HepG2 (cell line): Measurements from ENCODE around the gene ZFAND3. TPM values are rescaled to one million over a fixed set of nuclear protein-coding genes. Genes with fewer than 3 reads are reported as not detected.
A peak's percentile ranks its signal among the peaks of the same experiment; 100 is the strongest.

Experiments used
- ATAC-seq: fragments of 200-7000 bp; cut with Tn5 transposase; 3 replicates; pipeline ENCODE4 v1.9.1; 2020; ENCODE audit warnings: mild to moderate bottlenecking, moderate library complexity
- BruUV-seq: library from RNA; stranded (reverse); fragments of 400-500 nt; replicated peaks from 2 replicates; lab custom pipeline; 2021; lab: Mats Ljungman, UMichigan
- CTCF ChIA-PET: fragments of 300-600 bp; formaldehyde crosslinking; extraction: SDS; loops from one replicate; lab custom pipeline; 2021; ENCODE audit warnings: low total read pairs, inconsistent platforms, low intra/inter-chr PET ratio; lab: Yijun Ruan, JAX
- POLR2A ChIA-PET: fragments of 350-600 bp; sonication (Branson Sonifier 250); formaldehyde crosslinking; loops from one replicate; lab custom pipeline; 2020; ENCODE audit warnings: antibody characterized with exemption, inconsistent platforms; lab: Yijun Ruan, JAX
- DNase-seq: peaks from one replicate; pipeline ENCODE4 v3.0.0-alpha.2; 2015; ENCODE audit warnings: low spot score
- FAIRE-seq: peaks from 3 replicates; lab custom pipeline; 2011; peaks lifted over from hg19 to GRCh38; lab: Jason Lieb, UNC
- H2AFZ ChIP-seq: one replicate; pipeline ENCODE4 v1.6.1; 2011; ENCODE audit warnings: low read length, inconsistent platforms
- H3K27ac ChIP-seq: fragments of 300-600 bp; 3 replicates; pipeline ENCODE4 v1.8.0; 2011; ENCODE audit warnings: mixed run types, mild to moderate bottlenecking, mixed read lengths, low read length, inconsistent platforms; ENCODE audit not compliant: insufficient read depth; ENCODE audit errors: extremely low read length
- H3K27me3 ChIP-seq, 2 experiments: fragments of 200-600 bp in 1 of 2; 2 replicates in 1 of 2; 3 replicates in 1 of 2; pipeline versions ENCODE4 v1.6.0 to v1.8.0; 2011; ENCODE audit warnings: low read length in 2 of 2, mild to moderate bottlenecking in 2 of 2, moderate library complexity in 2 of 2, inconsistent platforms in 1 of 2; ENCODE audit not compliant: insufficient read depth in 2 of 2, control insufficient read depth in 1 of 2
- H3K36me3 ChIP-seq, 2 experiments: fragments of 200-600 bp in 1 of 2; replicated peaks in 1 of 2; 2 replicates in 1 of 2; 3 replicates in 1 of 2; pipeline versions ENCODE4 v1.5.1 to v1.8.0; 2011; ENCODE audit warnings: low read length in 2 of 2, inconsistent platforms in 1 of 2; ENCODE audit not compliant: insufficient read depth in 2 of 2, control insufficient read depth in 1 of 2
- H3K4me1 ChIP-seq: 2 replicates; pipeline ENCODE4 v1.5.1; 2012; ENCODE audit warnings: low read length, inconsistent platforms; ENCODE audit not compliant: insufficient read depth
- H3K4me2 ChIP-seq: 2 replicates; pipeline ENCODE4 v1.6.0; 2011; ENCODE audit warnings: low read depth, low read length, inconsistent platforms
- H3K4me3 ChIP-seq, 3 experiments: fragments of 200-600 bp in 1 of 3; sonication (generic), shearing (Covaris generic) in 1 of 3; replicated peaks in 1 of 3; 2 replicates each; pipeline ENCODE4 v1.5.1; 2011 to 2016; ENCODE audit warnings: low read length in 3 of 3, inconsistent platforms in 2 of 3, low read depth in 2 of 3, mild to moderate bottlenecking in 2 of 3, control low read depth in 1 of 3, mixed read lengths in 1 of 3; ENCODE audit not compliant: insufficient read depth in 1 of 3
- H3K79me2 ChIP-seq: one replicate; pipeline ENCODE4 v1.6.1; 2011; ENCODE audit warnings: low read length, inconsistent platforms; ENCODE audit not compliant: insufficient read depth
- H3K9ac ChIP-seq: 2 replicates; pipeline ENCODE4 v1.6.0; 2011; ENCODE audit warnings: mild to moderate bottlenecking, low read depth, low read length, inconsistent platforms; ENCODE audit not compliant: insufficient read depth
- H3K9me3 ChIP-seq: 2 replicates; pipeline ENCODE4 v1.5.1; 2012; ENCODE audit warnings: mild to moderate bottlenecking, low read length
- H4K20me1 ChIP-seq: 2 replicates; pipeline ENCODE4 v1.6.0; 2011; ENCODE audit warnings: inconsistent platforms, mild to moderate bottlenecking, low read length, moderate library complexity; ENCODE audit not compliant: insufficient read depth
- FOXP1 ChIP-seq, 2 experiments: fragments of 450-650 bp in 1 of 2; IDR thresholded peaks; 2 replicates each; pipeline ENCODE4 v1.6.1; 2017 to 2018; ENCODE audit warnings: antibody characterized with exemption in 1 of 2
- MXI1 ChIP-seq: IDR thresholded peaks from 3 replicates; pipeline ENCODE4 v1.6.1; 2012; ENCODE audit warnings: low read depth, low read length, inconsistent platforms, borderline replicate concordance
- SNAI1 ChIP-seq: sonication (generic); formaldehyde crosslinking; IDR thresholded peaks from 2 replicates; pipeline ENCODE4 v1.5.0; 2020; ENCODE audit warnings: mild to moderate bottlenecking, missing genetic modification reagents, borderline replicate concordance
- SOX13 ChIP-seq, 3 experiments: fragments of 450-650 bp in 1 of 3; sonication (generic) in 1 of 3; formaldehyde crosslinking in 1 of 3; IDR thresholded peaks in 2 of 3; conservative IDR thresholded peaks in 1 of 3; 2 replicates each; pipeline versions ENCODE4 v1.5.0 to v1.6.1; 2016 to 2020; ENCODE audit warnings: antibody characterized with exemption in 1 of 3, mild to moderate bottlenecking in 1 of 3, missing compliant biosample characterization in 1 of 3, missing genetic modification reagents in 1 of 3, moderate library complexity in 1 of 3
- TEAD3 ChIP-seq: optimal IDR thresholded peaks from 2 replicates; pipeline ENCODE3; 2016; ENCODE audit warnings: borderline replicate concordance
- ZNF543 ChIP-seq: sonication (generic); formaldehyde crosslinking; IDR thresholded peaks from 2 replicates; pipeline ENCODE4 v1.4.0; 2020; ENCODE audit warnings: mild to moderate bottlenecking, missing genetic modification reagents
- ZNF761 ChIP-seq: sonication (generic); formaldehyde crosslinking; conservative IDR thresholded peaks from 2 replicates; pipeline ENCODE4 v1.4.0; 2020; ENCODE audit warnings: mild to moderate bottlenecking, missing genetic modification reagents
- in situ Hi-C: cut with HindIII; loops from 2 replicates; pipeline ENCODE4 v1.10.0; 2017; ENCODE audit warnings: low pct_unique_long_range_greater_than_20kb; ENCODE audit not compliant: extremely low pct_ligation_motif_present
- intact Hi-C: fragments of 100-400 bp; cut with micrococcal nuclease; formaldehyde crosslinking; loops from one replicate; pipeline ENCODE4 v1.10.0; 2022; ENCODE audit not compliant: unreplicated experiment
- polyA plus RNA-seq, 8 experiments: library from polyadenylated mRNA; depleted of rRNA in 3 of 8; stranded (reverse) in 7 of 8; unstranded in 1 of 8; fragments of >200 nt; fragmentation: Illumina TruSeq in 4 of 8; extraction: Trizol in 4 of 8; gene quantifications; 2 replicates each; pipeline versions ENCODE4 v1.2.1 to v1.2.3, GENCODE V29; 2011 to 2016; ENCODE audit warnings: low read depth in 4 of 8, missing spikeins in 1 of 8, mixed read lengths in 1 of 8; ENCODE audit not compliant: insufficient read depth in 1 of 8
- total RNA-seq, 5 experiments: library from RNA; depleted of rRNA; stranded (reverse); fragments of >200 nt; fragmentation: Illumina TruSeq; extraction: Trizol; gene quantifications; 2 replicates each; pipeline ENCODE4 v1.2.3, GENCODE V29; 2016; ENCODE audit warnings: low read depth in 1 of 5
- TF ChIP-seq, protein P1 (sequence below): sonication (generic); formaldehyde crosslinking; IDR thresholded peaks from 2 replicates; pipeline ENCODE4 v1.4.0; 2020; ENCODE audit warnings: missing genetic modification reagents, borderline replicate concordance
- TF ChIP-seq, protein P2 (sequence below): sonication (generic); formaldehyde crosslinking; IDR thresholded peaks from 2 replicates; pipeline ENCODE4 v1.4.0; 2020; ENCODE audit warnings: mild to moderate bottlenecking, missing genetic modification reagents
- TF ChIP-seq, protein P3 (sequence below): IDR thresholded peaks from 2 replicates; pipeline ENCODE4 v1.6.1; 2016; ENCODE audit warnings: low read depth, missing genetic modification reagents, missing compliant biosample characterization
- TF ChIP-seq, protein P4 (sequence below): sonication (generic); formaldehyde crosslinking; IDR thresholded peaks from 2 replicates; pipeline ENCODE4 v1.9.0; 2021; ENCODE audit warnings: missing genetic modification reagents, mild to moderate bottlenecking, borderline replicate concordance

The ZFAND3 gene
- total and polyA plus RNA-seq, 2 of the 13 experiments (the other 11 are each of a cell fraction or from before 2014, with no cell fraction given), result 16.4 to 17.1 TPM

DNA sequence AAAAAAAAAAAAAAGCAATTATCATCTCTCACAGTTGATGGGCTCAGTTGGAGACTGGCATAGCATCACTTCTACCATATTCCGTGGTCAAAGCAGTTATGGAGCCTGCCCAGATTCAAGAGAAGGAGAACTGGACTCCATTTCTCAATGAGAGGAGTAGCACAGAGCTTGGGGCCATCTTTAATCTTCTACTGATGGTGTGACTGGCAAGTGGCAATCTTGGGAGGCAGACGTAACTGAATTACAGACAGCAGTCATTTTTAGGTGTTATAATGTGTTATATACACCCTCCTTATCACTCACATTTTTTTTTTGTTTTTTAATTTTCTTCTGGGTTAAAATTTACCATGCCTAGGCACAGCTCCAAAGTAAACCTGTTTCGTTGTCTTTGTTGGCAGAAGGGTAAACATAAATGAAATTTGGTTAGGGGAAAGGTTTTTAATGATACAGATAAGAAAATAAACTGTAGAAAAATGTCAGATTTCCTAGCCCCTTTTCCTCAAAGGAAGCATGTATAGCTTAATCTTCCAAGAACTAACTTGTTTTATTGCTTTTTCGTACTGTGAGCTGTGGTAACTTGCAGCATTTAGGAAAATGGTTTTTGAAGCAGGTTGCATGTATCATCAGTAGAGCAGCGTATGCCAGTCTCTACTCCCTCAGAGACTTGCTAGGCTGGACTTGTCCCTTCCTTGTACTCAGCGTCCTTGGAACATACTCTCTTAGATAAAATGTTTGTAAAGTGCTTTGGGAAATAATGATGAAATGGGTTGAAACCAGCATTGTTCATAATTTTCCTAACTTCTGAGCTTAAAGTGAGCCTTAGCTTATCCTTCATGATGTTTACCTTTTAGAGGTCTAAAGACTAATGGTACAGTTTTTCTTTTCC lies 25.7 kb downstream of the ZFAND3 start (continued):
- TF ChIP-seq SOX13 (IDR thresholded peaks at IDR 0.05), result no peak
- TF ChIP-seq SOX13 (CRISPR knock-in tag; conservative IDR thresholded peaks at IDR 0.05 in 1 of 2, IDR thresholded peaks at IDR 0.05 in 1 of 2), result 0 out of 4 replicates have a peak, but pooled peaks of 1 of the 2 experiments have one; percentile 8
- no peak for TF ChIP-seq SNAI1 (CRISPR knock-in tag)
- no peak for TF ChIP-seq ZNF761 (CRISPR knock-in tag)
- TF ChIP-seq FOXP1 (IDR thresholded peaks at IDR 0.05), result no peak
- 0 out of 2 replicates have a peak, but pooled peaks have one; percentile 3 for TF ChIP-seq FOXP1 (CRISPR knock-in tag; IDR thresholded peaks at IDR 0.05)
- TF ChIP-seq, protein P1, sequence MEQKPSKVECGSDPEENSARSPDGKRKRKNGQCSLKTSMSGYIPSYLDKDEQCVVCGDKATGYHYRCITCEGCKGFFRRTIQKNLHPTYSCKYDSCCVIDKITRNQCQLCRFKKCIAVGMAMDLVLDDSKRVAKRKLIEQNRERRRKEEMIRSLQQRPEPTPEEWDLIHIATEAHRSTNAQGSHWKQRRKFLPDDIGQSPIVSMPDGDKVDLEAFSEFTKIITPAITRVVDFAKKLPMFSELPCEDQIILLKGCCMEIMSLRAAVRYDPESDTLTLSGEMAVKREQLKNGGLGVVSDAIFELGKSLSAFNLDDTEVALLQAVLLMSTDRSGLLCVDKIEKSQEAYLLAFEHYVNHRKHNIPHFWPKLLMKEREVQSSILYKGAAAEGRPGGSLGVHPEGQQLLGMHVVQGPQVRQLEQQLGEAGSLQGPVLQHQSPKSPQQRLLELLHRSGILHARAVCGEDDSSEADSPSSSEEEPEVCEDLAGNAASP (CRISPR knock-in tag), result no peak

DNA sequence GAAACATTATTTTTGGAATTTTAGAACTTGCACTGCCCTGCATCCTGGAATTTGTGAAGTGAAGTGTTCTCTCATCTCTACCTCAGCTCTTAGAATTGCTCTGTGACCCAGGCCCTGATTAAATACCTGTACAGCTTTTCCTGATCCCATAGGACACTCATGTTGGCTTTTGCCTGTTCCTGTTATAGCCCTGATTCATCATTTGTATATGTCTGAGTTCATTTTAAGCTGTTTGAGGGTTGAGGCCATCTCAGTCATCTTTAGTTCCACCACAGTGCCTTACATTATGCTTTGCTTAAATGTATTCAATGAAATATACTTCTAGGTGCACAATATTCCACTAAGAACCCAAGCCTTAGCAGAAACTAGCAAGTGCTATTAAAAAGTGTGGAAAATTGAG lies 26.4 kb downstream of the ZFAND3 start:
- Histone ChIP-seq H3K79me2 (peaks cover 74% of the 10 kb centered on the region), H3K27me3 (no peaks in the 10 kb centered on the region), H3K4me3 (no peak overlapping the region), H3K9ac (peak overlapping the region; percentile 3; the same call in 1 of the 2 replicates), H3K9me3 (no peaks in the 10 kb centered on the region), H2AFZ (no peak overlapping the region), H3K4me1 (peaks cover 39% of the 10 kb centered on the region), H3K36me3 (no peaks in the 10 kb centered on the region; a peak in 1 of 5 replicates), H4K20me1 (peaks cover 21% of the 10 kb centered on the region), H3K27ac (peak overlapping the region; percentile 22), H3K4me2 (no peak overlapping the region)
- intact Hi-C loops (no loop called here), in situ Hi-C loops (no loop called here)
- TSS peak; percentile 15 for BruUV-seq
- FAIRE-seq, result no peak
- peak; percentile 23; the same call in 1 of the 3 replicates for ATAC-seq
- POLR2A ChIA-PET, result interaction anchor here (1.0 to 4.7 kb wide), 7 partner anchors 13 to 85 kb away, joined by 3 to 60 read pairs (median 4); partner anchors contain the start of gene ZFAND3
- DNase-seq, result no peak
- CTCF ChIA-PET, result no interaction called here
- TF ChIP-seq, protein P2, sequence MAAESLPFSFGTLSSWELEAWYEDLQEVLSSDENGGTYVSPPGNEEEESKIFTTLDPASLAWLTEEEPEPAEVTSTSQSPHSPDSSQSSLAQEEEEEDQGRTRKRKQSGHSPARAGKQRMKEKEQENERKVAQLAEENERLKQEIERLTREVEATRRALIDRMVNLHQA (CRISPR knock-in tag), result peak; percentile 32; the same call in 1 of the 2 replicates
- TF ChIP-seq TEAD3 (no peak), ZNF543 (no peak), MXI1 (no peak)
- TF ChIP-seq, protein P3, sequence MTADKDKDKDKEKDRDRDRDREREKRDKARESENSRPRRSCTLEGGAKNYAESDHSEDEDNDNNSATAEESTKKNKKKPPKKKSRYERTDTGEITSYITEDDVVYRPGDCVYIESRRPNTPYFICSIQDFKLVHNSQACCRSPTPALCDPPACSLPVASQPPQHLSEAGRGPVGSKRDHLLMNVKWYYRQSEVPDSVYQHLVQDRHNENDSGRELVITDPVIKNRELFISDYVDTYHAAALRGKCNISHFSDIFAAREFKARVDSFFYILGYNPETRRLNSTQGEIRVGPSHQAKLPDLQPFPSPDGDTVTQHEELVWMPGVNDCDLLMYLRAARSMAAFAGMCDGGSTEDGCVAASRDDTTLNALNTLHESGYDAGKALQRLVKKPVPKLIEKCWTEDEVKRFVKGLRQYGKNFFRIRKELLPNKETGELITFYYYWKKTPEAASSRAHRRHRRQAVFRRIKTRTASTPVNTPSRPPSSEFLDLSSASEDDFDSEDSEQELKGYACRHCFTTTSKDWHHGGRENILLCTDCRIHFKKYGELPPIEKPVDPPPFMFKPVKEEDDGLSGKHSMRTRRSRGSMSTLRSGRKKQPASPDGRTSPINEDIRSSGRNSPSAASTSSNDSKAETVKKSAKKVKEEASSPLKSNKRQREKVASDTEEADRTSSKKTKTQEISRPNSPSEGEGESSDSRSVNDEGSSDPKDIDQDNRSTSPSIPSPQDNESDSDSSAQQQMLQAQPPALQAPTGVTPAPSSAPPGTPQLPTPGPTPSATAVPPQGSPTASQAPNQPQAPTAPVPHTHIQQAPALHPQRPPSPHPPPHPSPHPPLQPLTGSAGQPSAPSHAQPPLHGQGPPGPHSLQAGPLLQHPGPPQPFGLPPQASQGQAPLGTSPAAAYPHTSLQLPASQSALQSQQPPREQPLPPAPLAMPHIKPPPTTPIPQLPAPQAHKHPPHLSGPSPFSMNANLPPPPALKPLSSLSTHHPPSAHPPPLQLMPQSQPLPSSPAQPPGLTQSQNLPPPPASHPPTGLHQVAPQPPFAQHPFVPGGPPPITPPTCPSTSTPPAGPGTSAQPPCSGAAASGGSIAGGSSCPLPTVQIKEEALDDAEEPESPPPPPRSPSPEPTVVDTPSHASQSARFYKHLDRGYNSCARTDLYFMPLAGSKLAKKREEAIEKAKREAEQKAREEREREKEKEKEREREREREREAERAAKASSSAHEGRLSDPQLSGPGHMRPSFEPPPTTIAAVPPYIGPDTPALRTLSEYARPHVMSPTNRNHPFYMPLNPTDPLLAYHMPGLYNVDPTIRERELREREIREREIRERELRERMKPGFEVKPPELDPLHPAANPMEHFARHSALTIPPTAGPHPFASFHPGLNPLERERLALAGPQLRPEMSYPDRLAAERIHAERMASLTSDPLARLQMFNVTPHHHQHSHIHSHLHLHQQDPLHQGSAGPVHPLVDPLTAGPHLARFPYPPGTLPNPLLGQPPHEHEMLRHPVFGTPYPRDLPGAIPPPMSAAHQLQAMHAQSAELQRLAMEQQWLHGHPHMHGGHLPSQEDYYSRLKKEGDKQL (CRISPR knock-in tag), result no peak
- TF ChIP-seq, protein P4, sequence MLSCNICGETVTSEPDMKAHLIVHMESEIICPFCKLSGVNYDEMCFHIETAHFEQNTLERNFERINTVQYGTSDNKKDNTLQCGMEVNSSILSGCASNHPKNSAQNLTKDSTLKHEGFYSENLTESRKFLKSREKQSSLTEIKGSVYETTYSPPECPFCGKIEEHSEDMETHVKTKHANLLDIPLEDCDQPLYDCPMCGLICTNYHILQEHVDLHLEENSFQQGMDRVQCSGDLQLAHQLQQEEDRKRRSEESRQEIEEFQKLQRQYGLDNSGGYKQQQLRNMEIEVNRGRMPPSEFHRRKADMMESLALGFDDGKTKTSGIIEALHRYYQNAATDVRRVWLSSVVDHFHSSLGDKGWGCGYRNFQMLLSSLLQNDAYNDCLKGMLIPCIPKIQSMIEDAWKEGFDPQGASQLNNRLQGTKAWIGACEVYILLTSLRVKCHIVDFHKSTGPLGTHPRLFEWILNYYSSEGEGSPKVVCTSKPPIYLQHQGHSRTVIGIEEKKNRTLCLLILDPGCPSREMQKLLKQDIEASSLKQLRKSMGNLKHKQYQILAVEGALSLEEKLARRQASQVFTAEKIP (CRISPR knock-in tag), result no peak
